DOHH2 (cell line): ENCODE measurements around the gene ACTL6B.
A peak's percentile ranks its signal among the peaks of the same experiment; 100 is the strongest.
"Not testable (repeated sequence)": the region's sequence is repeated elsewhere in the genome, so short reads cannot be mapped to it uniquely, and the experiment has no call there.

Experiments used
- H3F3A ChIP-seq: fragments of 200-600 bp; sonication (generic), shearing (Covaris generic); 2 replicates; pipeline ENCODE4 v1.6.0; 2016; ENCODE audit warnings: antibody characterized with exemption, mild to moderate bottlenecking; ENCODE audit not compliant: control insufficient read depth, insufficient read depth
- H3K27ac ChIP-seq: fragments of 200-600 bp; sonication (generic); 2 replicates; pipeline ENCODE4 v1.5.1; 2014; ENCODE audit warnings: low read depth, mild to moderate bottlenecking, low read length, moderate library complexity
- H3K27me3 ChIP-seq: fragments of 200-600 bp; sonication (generic); 2 replicates; pipeline ENCODE4 v1.6.1; 2014; ENCODE audit warnings: mild to moderate bottlenecking, low read length, mixed read lengths; ENCODE audit not compliant: control insufficient read depth
- H3K36me3 ChIP-seq: fragments of 200-600 bp; sonication (generic); 2 replicates; pipeline ENCODE4 v1.6.1; 2014; ENCODE audit warnings: mild to moderate bottlenecking, low read length, moderate library complexity, mixed read lengths; ENCODE audit not compliant: control insufficient read depth
- H3K4me1 ChIP-seq: fragments of 200-600 bp; sonication (generic); 2 replicates; pipeline ENCODE4 v1.6.1; 2014; ENCODE audit warnings: mild to moderate bottlenecking, low read length, mixed read lengths; ENCODE audit not compliant: control insufficient read depth
- H3K4me2 ChIP-seq: fragments of 200-600 bp; sonication (generic); 2 replicates; pipeline ENCODE4 v1.6.0; 2014; ENCODE audit warnings: mild to moderate bottlenecking, low read length, moderate library complexity
- H3K4me3 ChIP-seq: fragments of 200-600 bp; sonication (generic); 2 replicates; pipeline ENCODE4 v1.5.1; 2014; ENCODE audit warnings: mild to moderate bottlenecking, low read length, mixed read lengths
- H3K79me2 ChIP-seq: fragments of 200-600 bp; sonication (generic); 2 replicates; pipeline ENCODE4 v1.6.1; 2014; ENCODE audit warnings: mild to moderate bottlenecking, low read length, mixed read lengths; ENCODE audit not compliant: control insufficient read depth
- H3K9me2 ChIP-seq: fragments of 200-600 bp; sonication (generic); replicated peaks from 2 replicates; pipeline ENCODE4 v1.6.1; 2014; ENCODE audit warnings: mild to moderate bottlenecking, low read length, mixed read lengths; ENCODE audit not compliant: control insufficient read depth
- H3K9me3 ChIP-seq: fragments of 200-600 bp; sonication (generic); 2 replicates; pipeline ENCODE4 v1.6.1; 2014; ENCODE audit warnings: antibody characterized with exemption, low read length, mixed read lengths; ENCODE audit not compliant: control insufficient read depth, insufficient read depth
- H4K20me1 ChIP-seq: fragments of 200-600 bp; sonication (generic); 2 replicates; pipeline ENCODE4 v1.6.0; 2014; ENCODE audit warnings: low read depth, mild to moderate bottlenecking, antibody characterized with exemption, low read length, moderate library complexity; ENCODE audit not compliant: control insufficient read depth, insufficient read depth
- CTCF ChIP-seq: fragments of 200-600 bp; sonication (generic); IDR thresholded peaks from one replicate; pipeline ENCODE4 v1.5.1; 2014; ENCODE audit warnings: antibody characterized with exemption, mild to moderate bottlenecking, low read depth, low read length; ENCODE audit not compliant: poor library complexity, severe bottlenecking
- EZH2phosphoT487 ChIP-seq: fragments of 200-600 bp; sonication (generic); IDR thresholded peaks from 2 replicates; pipeline ENCODE4 v1.6.1; 2017; ENCODE audit warnings: borderline replicate concordance, mild to moderate bottlenecking, antibody characterized with exemption, low read length, moderate library complexity, mixed read lengths

ACTL6B gene

GRCh38 chr7:100655908-100656674, at the start of gene ACTL6B:
Gene ACTL6B (minus strand): TSS chr7:100656448. CDS start chr7:100656354, 94 bp downstream.
- Histone ChIP-seq H3K4me3 (no peak within 1 kb of the TSS), H3K27me3 (peaks cover 13% of the 10 kb centered on the region; the same call in 1 of the 2 replicates), H3K9me2 (no peaks in the 10 kb centered on the region), H3K36me3 (no peaks in the 10 kb centered on the region), H3K79me2 (no peaks in the 10 kb centered on the region), H3K4me1 (no peaks in the 10 kb centered on the region), H3K9me3 (no peaks in the 10 kb centered on the region), H4K20me1 (no peaks in the 10 kb centered on the region), H3K4me2 (no peak within 1 kb of the TSS), H3F3A (peaks cover 2% of the 10 kb centered on the region; the same call in 1 of the 2 replicates), H3K27ac (no peak within 1 kb of the TSS)
- TF ChIP-seq CTCF: no peak
- TF ChIP-seq EZH2phosphoT487: no peak

GRCh38 chr7:100705320-100705752, 49.1 kb upstream of the ACTL6B start:
- peaks cover 26% of the 10 kb centered on the region for H3K79me2 ChIP-seq
- H3K4me3 ChIP-seq: peak overlapping the region; percentile 90
- peaks cover 7% of the 10 kb centered on the region for H4K20me1 ChIP-seq
- no peaks in the 10 kb centered on the region for H3K9me3 ChIP-seq
- no peaks in the 10 kb centered on the region for H3K9me2 ChIP-seq
- peaks cover 18% of the 10 kb centered on the region for H3K4me1 ChIP-seq
- H3K27ac ChIP-seq: peak overlapping the region; percentile 69
- peak overlapping the region; percentile 88 for H3K4me2 ChIP-seq
- TF ChIP-seq CTCF: peak; percentile 100
- TF ChIP-seq EZH2phosphoT487: no peak
- H3K36me3 ChIP-seq: peaks cover 29% of the 10 kb centered on the region
- H3F3A ChIP-seq: no peaks in the 10 kb centered on the region
- H3K27me3 ChIP-seq: peaks cover 20% of the 10 kb centered on the region

GRCh38 chr7:100701089-100701488, 44.8 kb upstream of the ACTL6B start:
- not testable (repeated sequence) for H3F3A ChIP-seq, H3K9me3 ChIP-seq, H3K4me1 ChIP-seq, H3K36me3 ChIP-seq, H3K4me3 ChIP-seq, H3K27ac ChIP-seq, H3K79me2 ChIP-seq, H3K9me2 ChIP-seq, H3K4me2 ChIP-seq, H4K20me1 ChIP-seq
- H3K27me3 ChIP-seq: peaks cover 49% of the 10 kb centered on the region

- H3K36me3 ChIP-seq: no peaks in the 10 kb centered on the region
These were observed 42.8 kb upstream of the ACTL6B start for GRCh38 chr7:100699018-100699417.

More at GRCh38 chr7:100699018-100699417, 42.8 kb upstream of the ACTL6B start:
- no peaks in the 10 kb centered on the region for H4K20me1 ChIP-seq
- H3K27ac ChIP-seq: no peak overlapping the region
- no peak overlapping the region for H3K4me2 ChIP-seq
- H3K9me3 ChIP-seq: no peaks in the 10 kb centered on the region
- no peaks in the 10 kb centered on the region for H3K79me2 ChIP-seq
- H3K27me3 ChIP-seq: peaks cover 63% of the 10 kb centered on the region
- peaks cover 17% of the 10 kb centered on the region for H3F3A ChIP-seq
- no peak overlapping the region for H3K4me3 ChIP-seq
- TF ChIP-seq CTCF: no peak
- TF ChIP-seq EZH2phosphoT487: no peak
- no peaks in the 10 kb centered on the region for H3K9me2 ChIP-seq
- peaks cover 17% of the 10 kb centered on the region for H3K4me1 ChIP-seq
